HepG2 (cell line): ENCODE data around the gene RPL26. TPM values are rescaled to one million over a fixed set of nuclear protein-coding genes. Genes with fewer than 3 reads are reported as not detected.

Experiments used
- CHCHD3 ChIP-seq: sonication (generic); formaldehyde crosslinking; IDR thresholded peaks from 2 replicates; pipeline ENCODE4 v1.8.0; 2022; ENCODE audit warnings: mild to moderate bottlenecking, missing genetic modification reagents, moderate library complexity
- EEA1 ChIP-seq: sonication (generic); formaldehyde crosslinking; IDR thresholded peaks from 2 replicates; pipeline ENCODE4 v1.5.1; 2020; ENCODE audit warnings: mild to moderate bottlenecking, missing genetic modification reagents, borderline replicate concordance
- KDM6A ChIP-seq: IDR thresholded peaks from 2 replicates; pipeline ENCODE4 v1.6.1; 2016; ENCODE audit warnings: low read depth
- MAZ ChIP-seq, 2 experiments: sonication (generic) in 1 of 2; formaldehyde crosslinking in 1 of 2; IDR thresholded peaks; 2 replicates each; pipeline versions ENCODE4 v1.5.0 to v1.6.1; 2012 to 2020; ENCODE audit warnings: low read depth in 2 of 2, mild to moderate bottlenecking in 2 of 2, borderline replicate concordance in 1 of 2, improper control_type of control experiment in 1 of 2, low read length in 1 of 2, missing genetic modification reagents in 1 of 2, moderate library complexity in 1 of 2
- MIER2 ChIP-seq: IDR thresholded peaks from 2 replicates; pipeline ENCODE4 v1.6.1; 2016; ENCODE audit warnings: missing biosample characterization, missing genetic modification reagents
- MZF1 ChIP-seq: sonication (generic); formaldehyde crosslinking; IDR thresholded peaks from 2 replicates; pipeline ENCODE4 v1.8.1; 2023; ENCODE audit warnings: mild to moderate bottlenecking, missing genetic modification reagents, borderline replicate concordance
- NFE2L2 ChIP-seq: fragments of 150-350 bp; IDR thresholded peaks from 2 replicates; pipeline ENCODE4 v1.6.1; 2014; ENCODE audit warnings: low read length
- REL ChIP-seq: sonication (generic); formaldehyde crosslinking; conservative IDR thresholded peaks from 2 replicates; pipeline ENCODE4 v1.8.0; 2022; ENCODE audit warnings: mild to moderate bottlenecking, missing genetic modification reagents, moderate library complexity
- SKI ChIP-seq: fragments of 450-650 bp; IDR thresholded peaks from one replicate; pipeline ENCODE4 v1.6.1; 2018; ENCODE audit warnings: mild to moderate bottlenecking; ENCODE audit not compliant: partially characterized antibody
- SMARCE1 ChIP-seq: fragments of 450-650 bp; IDR thresholded peaks from 2 replicates; pipeline ENCODE4 v1.6.1; 2017; ENCODE audit warnings: borderline replicate concordance
- SSRP1 ChIP-seq: IDR thresholded peaks from 2 replicates; pipeline ENCODE4 v1.6.1; 2016; ENCODE audit warnings: control low read depth
- TBX2 ChIP-seq: sonication (generic); formaldehyde crosslinking; IDR thresholded peaks from 2 replicates; pipeline ENCODE4 v1.5.0; 2020; ENCODE audit warnings: missing genetic modification reagents, mild to moderate bottlenecking, borderline replicate concordance
- TCF12 ChIP-seq, 2 experiments: fragments of 450-650 bp in 1 of 2; sonication (generic) in 1 of 2; formaldehyde crosslinking in 1 of 2; IDR thresholded peaks; 2 replicates each; pipeline versions ENCODE4 v1.6.1 to v1.8.0; 2017 to 2022; ENCODE audit warnings: antibody characterized with exemption in 1 of 2, mild to moderate bottlenecking in 1 of 2, missing genetic modification reagents in 1 of 2, moderate library complexity in 1 of 2
- THAP11 ChIP-seq: IDR thresholded peaks from 2 replicates; pipeline ENCODE4 v1.6.1; 2016; ENCODE audit warnings: missing biosample characterization, missing genetic modification reagents
- ZBTB1 ChIP-seq: sonication (generic); formaldehyde crosslinking; IDR thresholded peaks from 2 replicates; pipeline ENCODE4 v1.4.0; 2020; ENCODE audit warnings: missing genetic modification reagents, borderline replicate concordance
- ZFP90 ChIP-seq: sonication (generic); formaldehyde crosslinking; IDR thresholded peaks from 2 replicates; pipeline ENCODE4 v1.8.0; 2022; ENCODE audit warnings: missing genetic modification reagents, mild to moderate bottlenecking, inconsistent platforms, borderline replicate concordance
- ZIK1 ChIP-seq: sonication (generic); formaldehyde crosslinking; IDR thresholded peaks from 2 replicates; pipeline ENCODE4 v1.5.0; 2020; ENCODE audit warnings: mild to moderate bottlenecking, low read depth, missing genetic modification reagents, borderline replicate concordance
- ZNF230 ChIP-seq: sonication (generic); formaldehyde crosslinking; IDR thresholded peaks from 2 replicates; pipeline ENCODE4 v1.4.0; 2020; ENCODE audit warnings: mild to moderate bottlenecking, missing genetic modification reagents
- ZNF256 ChIP-seq: sonication (generic); formaldehyde crosslinking; conservative IDR thresholded peaks from 2 replicates; pipeline ENCODE4 v1.4.0; 2020; ENCODE audit warnings: missing genetic modification reagents
- ZNF331 ChIP-seq: sonication (generic); formaldehyde crosslinking; IDR thresholded peaks from 2 replicates; pipeline ENCODE4 v1.4.0; 2020; ENCODE audit warnings: missing genetic modification reagents
- ZSCAN12 ChIP-seq: sonication (generic); formaldehyde crosslinking; IDR thresholded peaks from 2 replicates; pipeline ENCODE4 v1.9.0; 2021; ENCODE audit warnings: mild to moderate bottlenecking, missing genetic modification reagents
- ZSCAN21 ChIP-seq: sonication (generic); formaldehyde crosslinking; IDR thresholded peaks from 2 replicates; pipeline ENCODE4 v1.8.0; 2022; ENCODE audit warnings: mild to moderate bottlenecking, missing genetic modification reagents, moderate library complexity, borderline replicate concordance
- polyA plus RNA-seq, 8 experiments: library from polyadenylated mRNA; depleted of rRNA in 3 of 8; stranded (reverse) in 7 of 8; unstranded in 1 of 8; fragments of >200 nt; fragmentation: Illumina TruSeq in 4 of 8; extraction: Trizol in 4 of 8; gene quantifications; 2 replicates each; pipeline versions ENCODE4 v1.2.1 to v1.2.3, GENCODE V29; 2011 to 2016; ENCODE audit warnings: low read depth in 4 of 8, missing spikeins in 1 of 8, mixed read lengths in 1 of 8; ENCODE audit not compliant: insufficient read depth in 1 of 8
- total RNA-seq, 5 experiments: library from RNA; depleted of rRNA; stranded (reverse); fragments of >200 nt; fragmentation: Illumina TruSeq; extraction: Trizol; gene quantifications; 2 replicates each; pipeline ENCODE4 v1.2.3, GENCODE V29; 2016; ENCODE audit warnings: low read depth in 1 of 5
- TF ChIP-seq, protein P1 (sequence below): sonication (generic); formaldehyde crosslinking; IDR thresholded peaks from 2 replicates; pipeline ENCODE4 v1.8.1; 2023; ENCODE audit warnings: missing genetic modification reagents, mild to moderate bottlenecking, borderline replicate concordance
- TF ChIP-seq, protein P2 (sequence below): sonication (generic); formaldehyde crosslinking; IDR thresholded peaks from 2 replicates; pipeline ENCODE4 v1.5.1; 2020; ENCODE audit warnings: mild to moderate bottlenecking, missing genetic modification reagents, borderline replicate concordance
- TF ChIP-seq, protein P3 (sequence below): sonication (generic); formaldehyde crosslinking; IDR thresholded peaks from 2 replicates; pipeline ENCODE4 v1.8.1; 2023; ENCODE audit warnings: mild to moderate bottlenecking, missing genetic modification reagents
- TF ChIP-seq, protein P4 (sequence below): sonication (generic); formaldehyde crosslinking; IDR thresholded peaks from 2 replicates; pipeline ENCODE4 v1.4.0; 2020; ENCODE audit warnings: low read depth, mild to moderate bottlenecking, missing genetic modification reagents
- TF ChIP-seq, protein P5 (sequence below): sonication (generic); formaldehyde crosslinking; IDR thresholded peaks from 2 replicates; pipeline ENCODE4 v1.8.0; 2022; ENCODE audit warnings: missing genetic modification reagents, low read depth, mild to moderate bottlenecking, borderline replicate concordance

Gene RPL26
- total and polyA plus RNA-seq, 2 of the 13 experiments (the other 11 are each of a cell fraction or from before 2014, with no cell fraction given), result 2,817 to 3,529 TPM

DNA sequence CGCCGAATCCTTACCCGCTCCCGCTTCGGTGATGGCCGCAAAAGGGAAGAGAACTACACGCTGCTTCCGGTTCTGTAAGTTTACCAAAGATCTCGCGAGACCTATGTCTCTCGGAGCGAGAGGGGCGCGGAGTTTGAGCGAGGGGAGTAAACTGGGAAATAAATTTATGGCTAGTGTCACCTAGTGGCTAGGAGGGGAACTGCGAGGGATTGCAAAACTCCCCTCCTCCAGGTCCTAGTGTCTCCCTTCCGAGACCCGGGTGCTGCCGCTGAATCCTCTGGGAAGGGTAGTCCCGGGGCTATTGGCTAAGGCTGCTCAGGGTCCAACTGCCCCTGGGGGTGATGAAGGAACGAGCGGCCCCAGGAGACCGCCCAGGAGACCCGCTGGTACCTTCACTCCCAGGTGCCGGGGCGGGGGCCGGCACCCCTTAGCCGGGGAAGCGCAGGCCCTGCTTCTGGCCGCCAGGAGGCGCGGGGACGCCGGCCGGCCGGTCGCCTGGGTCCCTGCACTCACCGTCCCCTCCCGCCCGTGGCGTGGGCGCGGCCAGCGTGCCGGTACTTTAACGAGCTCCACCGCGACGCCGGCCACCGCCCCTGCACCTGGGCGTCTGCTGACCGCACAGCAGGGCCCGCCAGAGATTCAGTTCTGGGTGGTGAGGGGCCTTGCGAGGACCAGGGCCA lies at the start of gene RPL26 (continued):
- TF ChIP-seq, protein P1, sequence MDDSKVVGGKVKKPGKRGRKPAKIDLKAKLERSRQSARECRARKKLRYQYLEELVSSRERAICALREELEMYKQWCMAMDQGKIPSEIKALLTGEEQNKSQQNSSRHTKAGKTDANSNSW (CRISPR knock-in tag), result no peak
- TF ChIP-seq MIER2, result no peak
- peak; percentile 71 for TF ChIP-seq TBX2 (CRISPR knock-in tag)
- peak; percentile 12; the same call in 1 of the 2 replicates for TF ChIP-seq ZNF256 (CRISPR knock-in tag)
- TF ChIP-seq ZSCAN21 (CRISPR knock-in tag), result no peak; the same call in 1 of the 2 replicates
- TF ChIP-seq MAZ (IDR thresholded peaks at IDR 0.05; ENCODE audit: borderline replicate concordance, low read depth, low read length), result peak; percentile 56
- TF ChIP-seq MAZ (CRISPR knock-in tag; IDR thresholded peaks at IDR 0.05; ENCODE audit: low read depth), result peak; percentile 87; the same call in 1 of the 2 replicates
- TF ChIP-seq, protein P2, sequence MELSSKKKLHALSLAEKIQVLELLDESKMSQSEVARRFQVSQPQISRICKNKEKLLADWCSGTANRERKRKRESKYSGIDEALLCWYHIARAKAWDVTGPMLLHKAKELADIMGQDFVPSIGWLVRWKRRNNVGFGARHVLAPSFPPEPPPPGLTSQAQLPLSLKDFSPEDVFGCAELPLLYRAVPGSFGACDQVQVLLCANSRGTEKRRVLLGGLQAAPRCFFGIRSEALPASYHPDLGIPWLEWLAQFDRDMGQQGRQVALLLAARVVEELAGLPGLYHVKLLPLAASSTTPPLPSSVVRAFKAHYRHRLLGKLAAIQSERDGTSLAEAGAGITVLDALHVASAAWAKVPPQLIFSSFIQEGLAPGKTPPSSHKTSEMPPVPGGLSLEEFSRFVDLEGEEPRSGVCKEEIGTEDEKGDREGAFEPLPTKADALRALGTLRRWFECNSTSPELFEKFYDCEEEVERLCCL (CRISPR knock-in tag), result no peak
- TF ChIP-seq SMARCE1, result no peak
- no peak for TF ChIP-seq ZNF230 (CRISPR knock-in tag)
- TF ChIP-seq ZIK1, result no peak
- peak; percentile 70 for TF ChIP-seq ZNF331 (CRISPR knock-in tag)
- no peak for TF ChIP-seq MZF1 (CRISPR knock-in tag)
- 0 out of 2 replicates have a peak, but pooled peaks have one; percentile 37 for TF ChIP-seq ZSCAN12 (CRISPR knock-in tag)
- no peak for TF ChIP-seq KDM6A (CRISPR knock-in tag)
- TF ChIP-seq, protein P3, sequence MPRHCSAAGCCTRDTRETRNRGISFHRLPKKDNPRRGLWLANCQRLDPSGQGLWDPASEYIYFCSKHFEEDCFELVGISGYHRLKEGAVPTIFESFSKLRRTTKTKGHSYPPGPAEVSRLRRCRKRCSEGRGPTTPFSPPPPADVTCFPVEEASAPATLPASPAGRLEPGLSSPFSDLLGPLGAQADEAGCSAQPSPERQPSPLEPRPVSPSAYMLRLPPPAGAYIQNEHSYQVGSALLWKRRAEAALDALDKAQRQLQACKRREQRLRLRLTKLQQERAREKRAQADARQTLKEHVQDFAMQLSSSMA (CRISPR knock-in tag), result peak; percentile 56; the same call in 1 of the 2 replicates
- TF ChIP-seq NFE2L2, result no peak
- TF ChIP-seq SKI, result peak; percentile 8
- TF ChIP-seq CHCHD3 (CRISPR knock-in tag), result 0 out of 2 replicates have a peak, but pooled peaks have one; percentile 30
- TF ChIP-seq, protein P4, sequence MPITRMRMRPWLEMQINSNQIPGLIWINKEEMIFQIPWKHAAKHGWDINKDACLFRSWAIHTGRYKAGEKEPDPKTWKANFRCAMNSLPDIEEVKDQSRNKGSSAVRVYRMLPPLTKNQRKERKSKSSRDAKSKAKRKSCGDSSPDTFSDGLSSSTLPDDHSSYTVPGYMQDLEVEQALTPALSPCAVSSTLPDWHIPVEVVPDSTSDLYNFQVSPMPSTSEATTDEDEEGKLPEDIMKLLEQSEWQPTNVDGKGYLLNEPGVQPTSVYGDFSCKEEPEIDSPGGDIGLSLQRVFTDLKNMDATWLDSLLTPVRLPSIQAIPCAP (CRISPR knock-in tag), result 0 out of 2 replicates have a peak, but pooled peaks have one; percentile 22
- TF ChIP-seq, protein P5, sequence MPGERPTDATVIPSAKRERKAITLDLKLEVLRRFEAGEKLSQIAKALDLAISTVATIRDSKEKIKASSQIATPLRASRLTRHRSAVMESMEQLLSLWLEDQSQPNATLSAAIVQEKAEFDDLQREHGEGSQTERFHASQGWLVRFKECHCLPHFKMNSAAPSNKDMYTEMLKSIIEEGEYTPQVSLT (CRISPR knock-in tag), result no peak
- no peak for TF ChIP-seq SSRP1 (CRISPR knock-in tag)
- TF ChIP-seq THAP11 (CRISPR knock-in tag), result peak; percentile 94
- TF ChIP-seq ZBTB1 (CRISPR knock-in tag), result no peak
- no peak for TF ChIP-seq TCF12 (IDR thresholded peaks at IDR 0.05)
- no peak for TF ChIP-seq TCF12 (CRISPR knock-in tag; IDR thresholded peaks at IDR 0.05)
- TF ChIP-seq ZFP90 (CRISPR knock-in tag), result no peak; the same call in 1 of the 2 replicates
- TF ChIP-seq REL (CRISPR knock-in tag), result peak; percentile 85
- TF ChIP-seq EEA1, result no peak; the same call in 1 of the 2 replicates
